SK-N-SH treated with all-trans-retinoic acid at 6 μM for 48 hours (cell line): ENCODE measurements around the gene RB1.

ENCODE experiments used
- ATAC-seq: fragments of 200-7000 bp; cut with Tn5 transposase; 3 replicates; pipeline ENCODE4 v1.9.1; 2020; ENCODE audit warnings: mild to moderate bottlenecking, moderate library complexity
- ARNTL ChIP-seq: fragments of 450-650 bp; formaldehyde crosslinking; IDR thresholded peaks from 2 replicates; pipeline ENCODE4 v1.5.0; 2020; ENCODE audit warnings: low read depth, mild to moderate bottlenecking, moderate library complexity, borderline replicate concordance
- BACH2 ChIP-seq: fragments of 250-450 bp; sonication (Bioruptor Pico); IDR thresholded peaks from 2 replicates; pipeline ENCODE4 v1.9.0; 2021; ENCODE audit warnings: mild to moderate bottlenecking, borderline replicate concordance
- CREB5 ChIP-seq: fragments of 250-450 bp; sonication (Bioruptor Pico); IDR thresholded peaks from 2 replicates; pipeline ENCODE4 v1.5.1; 2020; ENCODE audit warnings: low read depth, mild to moderate bottlenecking, moderate library complexity
- CSDC2 ChIP-seq: fragments of 250-450 bp; sonication (Bioruptor Pico); IDR thresholded peaks from 2 replicates; pipeline ENCODE4 v1.5.0; 2020; ENCODE audit warnings: mild to moderate bottlenecking, moderate library complexity
- ESRRG ChIP-seq: fragments of 250-450 bp; sonication (Bioruptor Pico); IDR thresholded peaks from 2 replicates; pipeline ENCODE4 v1.6.1; 2021; ENCODE audit warnings: mild to moderate bottlenecking
- GLIS3 ChIP-seq: fragments of 250-450 bp; sonication (Bioruptor Pico); IDR thresholded peaks from 2 replicates; pipeline ENCODE4 v1.5.0; 2020; ENCODE audit warnings: mild to moderate bottlenecking, moderate library complexity
- OSR1 ChIP-seq: fragments of 250-450 bp; sonication (Bioruptor Pico); IDR thresholded peaks from 2 replicates; pipeline ENCODE4 v1.8.0; 2022; ENCODE audit warnings: moderate library complexity, mild to moderate bottlenecking, inconsistent platforms
- PATZ1 ChIP-seq: fragments of 250-450 bp; sonication (Bioruptor Pico); IDR thresholded peaks from 2 replicates; pipeline ENCODE4 v1.8.0; 2020; ENCODE audit warnings: mild to moderate bottlenecking, moderate library complexity, borderline replicate concordance
- PPARA ChIP-seq: fragments of 250-450 bp; sonication (Bioruptor Pico); IDR thresholded peaks from 2 replicates; pipeline ENCODE4 v1.5.0; 2020; ENCODE audit warnings: mild to moderate bottlenecking, borderline replicate concordance
- RARB ChIP-seq: fragments of 250-450 bp; sonication (Bioruptor Pico); IDR thresholded peaks from 2 replicates; pipeline ENCODE4 v1.8.0; 2021; ENCODE audit warnings: mild to moderate bottlenecking, moderate library complexity
- SNAI2 ChIP-seq: fragments of 250-450 bp; sonication (Bioruptor Pico); IDR thresholded peaks from 2 replicates; pipeline ENCODE4 v1.5.0; 2020; ENCODE audit warnings: mild to moderate bottlenecking, moderate library complexity
- TCF4 ChIP-seq: fragments of 250-450 bp; sonication (Bioruptor Pico); IDR thresholded peaks from 2 replicates; pipeline ENCODE4 v1.8.0; 2021; ENCODE audit warnings: mild to moderate bottlenecking, moderate library complexity, borderline replicate concordance
- TOX ChIP-seq: fragments of 250-450 bp; sonication (Bioruptor Pico); IDR thresholded peaks from 2 replicates; pipeline ENCODE4 v1.8.0; 2021; ENCODE audit warnings: mild to moderate bottlenecking, moderate library complexity, borderline replicate concordance
- TSHZ2 ChIP-seq: fragments of 250-450 bp; sonication (Bioruptor Pico); IDR thresholded peaks from 2 replicates; pipeline ENCODE4 v1.5.0; 2020; ENCODE audit warnings: mild to moderate bottlenecking, moderate library complexity
- ZC3H10 ChIP-seq: fragments of 250-450 bp; sonication (Bioruptor Pico); IDR thresholded peaks from 2 replicates; pipeline ENCODE4 v1.5.1; 2021; ENCODE audit warnings: mild to moderate bottlenecking, moderate library complexity
- ZFP3 ChIP-seq: fragments of 250-450 bp; sonication (Bioruptor Pico); IDR thresholded peaks from 2 replicates; pipeline ENCODE4 v1.5.0; 2020; ENCODE audit warnings: mild to moderate bottlenecking, moderate library complexity
- ZFP30 ChIP-seq: fragments of 450-650 bp; formaldehyde crosslinking; IDR thresholded peaks from 2 replicates; pipeline ENCODE4 v1.5.0; 2022; ENCODE audit warnings: mild to moderate bottlenecking, moderate library complexity
- ZNF565 ChIP-seq: fragments of 450-650 bp; formaldehyde crosslinking; conservative IDR thresholded peaks from 2 replicates; pipeline ENCODE4 v1.5.0; 2020; ENCODE audit warnings: low read depth, mild to moderate bottlenecking, moderate library complexity
- ZNF70 ChIP-seq: fragments of 450-650 bp; formaldehyde crosslinking; IDR thresholded peaks from 2 replicates; pipeline ENCODE4 v1.5.0; 2020; ENCODE audit warnings: mild to moderate bottlenecking, moderate library complexity
- ZNF8 ChIP-seq: fragments of 450-650 bp; formaldehyde crosslinking; IDR thresholded peaks from 2 replicates; pipeline ENCODE4 v1.5.0; 2020; ENCODE audit warnings: mild to moderate bottlenecking, moderate library complexity
- TF ChIP-seq, protein P1 (sequence below): fragments of 250-450 bp; sonication (Bioruptor Pico); IDR thresholded peaks from 2 replicates; pipeline ENCODE4 v1.5.1; 2021; ENCODE audit warnings: mild to moderate bottlenecking, moderate library complexity

Gene RB1

GRCh38 chr13:48273346-48273745 lies 30.2 kb upstream of the RB1 start:
- ATAC-seq: no peak
- TF ChIP-seq TOX (no peak), SNAI2 (CRISPR knock-in tag) (no peak), PATZ1 (CRISPR knock-in tag) (no peak), BACH2 (CRISPR knock-in tag) (no peak), ZC3H10 (CRISPR knock-in tag) (no peak), ARNTL (CRISPR knock-in tag) (no peak), CREB5 (CRISPR knock-in tag) (no peak), PPARA (CRISPR knock-in tag) (no peak), ZNF565 (CRISPR knock-in tag) (no peak), TSHZ2 (CRISPR knock-in tag) (no peak), CSDC2 (CRISPR knock-in tag) (no peak), ZNF8 (CRISPR knock-in tag) (no peak), ZFP3 (CRISPR knock-in tag) (no peak), ZFP30 (CRISPR knock-in tag) (no peak), ESRRG (CRISPR knock-in tag) (no peak), ZNF70 (CRISPR knock-in tag) (no peak), RARB (CRISPR knock-in tag) (no peak), TCF4 (CRISPR knock-in tag) (no peak), OSR1 (CRISPR knock-in tag) (no peak)
- TF ChIP-seq, protein P1, sequence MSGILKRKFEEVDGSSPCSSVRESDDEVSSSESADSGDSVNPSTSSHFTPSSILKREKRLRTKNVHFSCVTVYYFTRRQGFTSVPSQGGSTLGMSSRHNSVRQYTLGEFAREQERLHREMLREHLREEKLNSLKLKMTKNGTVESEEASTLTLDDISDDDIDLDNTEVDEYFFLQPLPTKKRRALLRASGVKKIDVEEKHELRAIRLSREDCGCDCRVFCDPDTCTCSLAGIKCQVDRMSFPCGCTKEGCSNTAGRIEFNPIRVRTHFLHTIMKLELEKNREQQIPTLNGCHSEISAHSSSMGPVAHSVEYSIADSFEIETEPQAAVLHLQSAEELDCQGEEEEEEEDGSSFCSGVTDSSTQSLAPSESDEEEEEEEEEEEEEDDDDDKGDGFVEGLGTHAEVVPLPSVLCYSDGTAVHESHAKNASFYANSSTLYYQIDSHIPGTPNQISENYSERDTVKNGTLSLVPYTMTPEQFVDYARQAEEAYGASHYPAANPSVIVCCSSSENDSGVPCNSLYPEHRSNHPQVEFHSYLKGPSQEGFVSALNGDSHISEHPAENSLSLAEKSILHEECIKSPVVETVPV (CRISPR knock-in tag): no peak

- no peak for ATAC-seq
- no peak for TF ChIP-seq GLIS3 (CRISPR knock-in tag)
- no peak for TF ChIP-seq TOX
- TF ChIP-seq, protein P1 (CRISPR knock-in tag): no peak
- no peak for TF ChIP-seq ZNF565 (CRISPR knock-in tag)
- no peak for TF ChIP-seq ESRRG (CRISPR knock-in tag)
- no peak for TF ChIP-seq TCF4 (CRISPR knock-in tag)
- TF ChIP-seq PPARA (CRISPR knock-in tag): no peak
- no peak for TF ChIP-seq CREB5 (CRISPR knock-in tag)
- no peak for TF ChIP-seq ZFP30 (CRISPR knock-in tag)
- no peak for TF ChIP-seq ARNTL (CRISPR knock-in tag)
- no peak for TF ChIP-seq ZFP3 (CRISPR knock-in tag)
- TF ChIP-seq RARB (CRISPR knock-in tag): no peak
These were observed 28.0 kb upstream of the RB1 start for GRCh38 chr13:48275507-48275906.
